GM23338 (cell line): ENCODE results near the gene CD44. TPM values are rescaled to one million over a fixed set of nuclear protein-coding genes. Genes with fewer than 3 reads are reported as not detected.

Source experiments
- ATAC-seq: fragments of 200-7000 bp; cut with Tn5 transposase; 3 replicates; pipeline ENCODE4 v1.9.1; 2020
- DNase-seq: peaks from one replicate; pipeline ENCODE4 v3.0.0-alpha.2; 2015; ENCODE audit warnings: low spot score
- H2AFZ ChIP-seq: fragments of 200-600 bp; sonication (generic); 2 replicates; pipeline ENCODE4 v1.8.0; 2016; ENCODE audit warnings: antibody characterized with exemption, mild to moderate bottlenecking, moderate library complexity
- H3F3A ChIP-seq: fragments of 200-600 bp; sonication (generic); replicated peaks from 2 replicates; pipeline ENCODE4 v1.8.0; 2017; ENCODE audit warnings: antibody characterized with exemption, mixed run types, low read depth
- H3K27ac ChIP-seq: fragments of 200-600 bp; sonication (generic); 2 replicates; pipeline ENCODE4 v1.6.1; 2016; ENCODE audit warnings: low read depth
- H3K27me3 ChIP-seq: fragments of 200-600 bp; sonication (generic); 2 replicates; pipeline ENCODE4 v1.8.0; 2016; ENCODE audit warnings: mild to moderate bottlenecking, mixed run types, moderate library complexity; ENCODE audit not compliant: insufficient read depth
- H3K36me3 ChIP-seq: fragments of 200-600 bp; sonication (generic); 2 replicates; pipeline ENCODE4 v1.8.0; 2016; ENCODE audit warnings: mild to moderate bottlenecking; ENCODE audit not compliant: insufficient read depth
- H3K4me1 ChIP-seq: fragments of 200-600 bp; sonication (generic); 2 replicates; pipeline ENCODE4 v1.8.0; 2016; ENCODE audit warnings: mild to moderate bottlenecking, moderate library complexity; ENCODE audit not compliant: insufficient read depth
- H3K4me2 ChIP-seq: fragments of 200-600 bp; sonication (generic); 2 replicates; pipeline ENCODE4 v1.7.1; 2017; ENCODE audit warnings: mixed run types
- H3K4me3 ChIP-seq: fragments of 200-600 bp; sonication (generic); 2 replicates; pipeline ENCODE4 v1.6.1; 2016; ENCODE audit warnings: mixed run types
- H3K79me2 ChIP-seq: fragments of 200-600 bp; sonication (generic); replicated peaks from 2 replicates; pipeline ENCODE4 v1.8.0; 2017; ENCODE audit warnings: mild to moderate bottlenecking; ENCODE audit not compliant: insufficient read depth
- H3K9me2 ChIP-seq: fragments of 200-600 bp; sonication (generic); 2 replicates; pipeline ENCODE4 v1.8.0; 2017; ENCODE audit not compliant: insufficient read depth
- H4K20me1 ChIP-seq: fragments of 200-600 bp; sonication (generic); replicated peaks from 2 replicates; pipeline ENCODE4 v1.8.0; 2017; ENCODE audit warnings: mild to moderate bottlenecking; ENCODE audit not compliant: insufficient read depth
- H3K27ac Mint-ChIP-seq: 2 replicates; pipeline ENCODE4 v1.8.0; 2020; ENCODE audit warnings: inconsistent platforms, mild to moderate bottlenecking, moderate library complexity, mixed read lengths
- H3K27me3 Mint-ChIP-seq: 3 replicates; pipeline ENCODE4 v1.8.0; 2022; ENCODE audit warnings: low read depth, mild to moderate bottlenecking, moderate library complexity, mixed read lengths, inconsistent platforms; ENCODE audit not compliant: insufficient read depth, poor library complexity
- H3K36me3 Mint-ChIP-seq: 3 replicates; pipeline ENCODE4 v1.8.0; 2021; ENCODE audit warnings: low read depth, mild to moderate bottlenecking, inconsistent platforms, moderate library complexity, mixed read lengths
- H3K4me1 Mint-ChIP-seq: 3 replicates; pipeline ENCODE4 v1.8.0; 2020; ENCODE audit warnings: mild to moderate bottlenecking, inconsistent platforms, mixed read lengths
- H3K4me3 Mint-ChIP-seq: 3 replicates; pipeline ENCODE4 v1.8.0; 2021; ENCODE audit warnings: moderate library complexity, mild to moderate bottlenecking, inconsistent platforms, mixed read lengths
- H3K9me3 Mint-ChIP-seq: 3 replicates; pipeline ENCODE4 v1.8.0; 2020; ENCODE audit warnings: moderate library complexity, mild to moderate bottlenecking, inconsistent platforms, mixed read lengths
- CREB1 ChIP-seq: fragments of 250-450 bp; sonication (Bioruptor Pico); IDR thresholded peaks from 2 replicates; pipeline ENCODE4 v1.5.0; 2020; ENCODE audit warnings: low read depth, mild to moderate bottlenecking, moderate library complexity
- EZH2 ChIP-seq: fragments of 200-600 bp; sonication (generic); IDR thresholded peaks from one replicate; pipeline ENCODE4 v1.8.0; 2017; ENCODE audit warnings: antibody characterized with exemption, mild to moderate bottlenecking, low read depth; ENCODE audit not compliant: unreplicated experiment
- EZH2phosphoT487 ChIP-seq: fragments of 200-600 bp; sonication (generic); IDR thresholded peaks from one replicate; pipeline ENCODE4 v1.8.1; 2018; ENCODE audit warnings: antibody characterized with exemption; ENCODE audit not compliant: unreplicated experiment
- JUNB ChIP-seq: IDR thresholded peaks from one replicate; pipeline ENCODE4 v1.6.1; 2016; ENCODE audit warnings: antibody characterized with exemption; ENCODE audit not compliant: unreplicated experiment
- NANOG ChIP-seq: IDR thresholded peaks from 2 replicates; pipeline ENCODE4 v1.6.1; 2016; ENCODE audit warnings: antibody characterized with exemption, borderline replicate concordance
- POLR2AphosphoS5 ChIP-seq: IDR thresholded peaks from 2 replicates; pipeline ENCODE4 v1.6.1; 2016; ENCODE audit warnings: antibody characterized with exemption, low read depth
- STAT1 ChIP-seq: IDR thresholded peaks from one replicate; pipeline ENCODE4 v1.6.1; 2016; ENCODE audit warnings: antibody characterized with exemption; ENCODE audit not compliant: unreplicated experiment
- ZNF114 ChIP-seq: fragments of 250-450 bp; sonication (Bioruptor Pico); IDR thresholded peaks from 2 replicates; pipeline ENCODE4 v1.5.0; 2020; ENCODE audit warnings: mild to moderate bottlenecking, moderate library complexity
- ZNF331 ChIP-seq: fragments of 250-450 bp; sonication (Bioruptor Pico); IDR thresholded peaks from 2 replicates; pipeline ENCODE4 v1.5.0; 2020; ENCODE audit warnings: low read depth, mild to moderate bottlenecking, moderate library complexity
- polyA plus RNA-seq: library from polyadenylated mRNA; unstranded; fragments of >200 nt; fragmentation: Nextera tagmentation; extraction: Ambion mirVana; gene quantifications from 2 replicates; pipeline ENCODE4 v1.2.1, GENCODE V29; 2016
- total RNA-seq: library from RNA; depleted of rRNA; stranded (reverse); fragments of >200 nt; shearing (Covaris generic); gene quantifications from 2 replicates; pipeline ENCODE4 v1.2.3, GENCODE V29; 2014
- TF ChIP-seq, protein P1 (sequence below), 2 experiments: fragments of 200-600 bp in 1 of 2; sonication (generic) in 1 of 2; conservative IDR thresholded peaks; 2 replicates each; pipeline versions ENCODE4 v1.5.1 to v1.6.1; 2016 to 2017; ENCODE audit warnings: antibody characterized with exemption in 2 of 2, low read depth in 2 of 2, mild to moderate bottlenecking in 2 of 2, moderate library complexity in 1 of 2
- TF ChIP-seq, protein P2 (sequence below): fragments of 250-450 bp; sonication (Bioruptor Pico); IDR thresholded peaks from 2 replicates; pipeline ENCODE4 v1.5.0; 2020; ENCODE audit warnings: mild to moderate bottlenecking, moderate library complexity
- TF ChIP-seq, protein P3 (sequence below): IDR thresholded peaks from 2 replicates; pipeline ENCODE4 v1.6.1; 2016; ENCODE audit warnings: antibody characterized with exemption
- TF ChIP-seq, protein P4 (sequence below): IDR thresholded peaks from one replicate; pipeline ENCODE4 v1.6.1; 2018; ENCODE audit warnings: antibody characterized with exemption; ENCODE audit not compliant: unreplicated experiment

Gene CD44
- total and polyA plus RNA-seq, 2 experiments from 2014 or later: 4.0 to 10.1 TPM

DNA sequence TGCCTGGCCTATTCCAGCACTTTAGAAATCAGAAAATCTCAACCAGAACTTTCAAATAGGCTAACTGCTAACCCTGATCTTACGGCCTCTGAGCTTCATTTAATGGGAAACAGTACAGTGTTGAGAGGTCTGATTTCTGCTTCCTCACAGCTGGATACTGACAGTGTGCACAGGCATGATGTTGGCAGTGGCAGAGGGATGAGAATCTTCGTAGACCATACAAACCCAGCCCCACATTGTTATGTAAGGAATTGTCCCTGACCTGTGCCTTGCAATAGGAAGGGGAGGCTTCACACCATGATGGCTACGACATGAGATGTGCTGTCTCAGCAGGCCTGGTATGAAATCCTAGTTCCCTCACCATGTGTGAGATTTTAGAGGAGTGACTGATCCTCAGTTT is 49.0 kb downstream of the CD44 start:
- Histone ChIP-seq H3K9me2 (no peaks in the 10 kb centered on the region), H2AFZ (no peak overlapping the region), H3K4me3 (no peak overlapping the region), H3K27ac (no peak overlapping the region), H3K79me2 (no peaks in the 10 kb centered on the region), H3K27me3 (no peaks in the 10 kb centered on the region), H3F3A (no peaks in the 10 kb centered on the region), H3K4me1 (no peaks in the 10 kb centered on the region), H3K36me3 (no peaks in the 10 kb centered on the region), H4K20me1 (no peaks in the 10 kb centered on the region), H3K4me2 (no peak overlapping the region)
- TF ChIP-seq CREB1 (CRISPR knock-in tag) (no peak), JUNB (no peak), POLR2AphosphoS5 (no peak), STAT1 (no peak), NANOG (no peak), ZNF114 (no peak), EZH2 (no peak), EZH2phosphoT487 (no peak), ZNF331 (no peak)
- TF ChIP-seq, protein P1, sequence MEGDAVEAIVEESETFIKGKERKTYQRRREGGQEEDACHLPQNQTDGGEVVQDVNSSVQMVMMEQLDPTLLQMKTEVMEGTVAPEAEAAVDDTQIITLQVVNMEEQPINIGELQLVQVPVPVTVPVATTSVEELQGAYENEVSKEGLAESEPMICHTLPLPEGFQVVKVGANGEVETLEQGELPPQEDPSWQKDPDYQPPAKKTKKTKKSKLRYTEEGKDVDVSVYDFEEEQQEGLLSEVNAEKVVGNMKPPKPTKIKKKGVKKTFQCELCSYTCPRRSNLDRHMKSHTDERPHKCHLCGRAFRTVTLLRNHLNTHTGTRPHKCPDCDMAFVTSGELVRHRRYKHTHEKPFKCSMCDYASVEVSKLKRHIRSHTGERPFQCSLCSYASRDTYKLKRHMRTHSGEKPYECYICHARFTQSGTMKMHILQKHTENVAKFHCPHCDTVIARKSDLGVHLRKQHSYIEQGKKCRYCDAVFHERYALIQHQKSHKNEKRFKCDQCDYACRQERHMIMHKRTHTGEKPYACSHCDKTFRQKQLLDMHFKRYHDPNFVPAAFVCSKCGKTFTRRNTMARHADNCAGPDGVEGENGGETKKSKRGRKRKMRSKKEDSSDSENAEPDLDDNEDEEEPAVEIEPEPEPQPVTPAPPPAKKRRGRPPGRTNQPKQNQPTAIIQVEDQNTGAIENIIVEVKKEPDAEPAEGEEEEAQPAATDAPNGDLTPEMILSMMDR (conservative IDR thresholded peaks at IDR 0.05; ENCODE audit: low read depth in 2 of 2): no peak
- TF ChIP-seq, protein P2, sequence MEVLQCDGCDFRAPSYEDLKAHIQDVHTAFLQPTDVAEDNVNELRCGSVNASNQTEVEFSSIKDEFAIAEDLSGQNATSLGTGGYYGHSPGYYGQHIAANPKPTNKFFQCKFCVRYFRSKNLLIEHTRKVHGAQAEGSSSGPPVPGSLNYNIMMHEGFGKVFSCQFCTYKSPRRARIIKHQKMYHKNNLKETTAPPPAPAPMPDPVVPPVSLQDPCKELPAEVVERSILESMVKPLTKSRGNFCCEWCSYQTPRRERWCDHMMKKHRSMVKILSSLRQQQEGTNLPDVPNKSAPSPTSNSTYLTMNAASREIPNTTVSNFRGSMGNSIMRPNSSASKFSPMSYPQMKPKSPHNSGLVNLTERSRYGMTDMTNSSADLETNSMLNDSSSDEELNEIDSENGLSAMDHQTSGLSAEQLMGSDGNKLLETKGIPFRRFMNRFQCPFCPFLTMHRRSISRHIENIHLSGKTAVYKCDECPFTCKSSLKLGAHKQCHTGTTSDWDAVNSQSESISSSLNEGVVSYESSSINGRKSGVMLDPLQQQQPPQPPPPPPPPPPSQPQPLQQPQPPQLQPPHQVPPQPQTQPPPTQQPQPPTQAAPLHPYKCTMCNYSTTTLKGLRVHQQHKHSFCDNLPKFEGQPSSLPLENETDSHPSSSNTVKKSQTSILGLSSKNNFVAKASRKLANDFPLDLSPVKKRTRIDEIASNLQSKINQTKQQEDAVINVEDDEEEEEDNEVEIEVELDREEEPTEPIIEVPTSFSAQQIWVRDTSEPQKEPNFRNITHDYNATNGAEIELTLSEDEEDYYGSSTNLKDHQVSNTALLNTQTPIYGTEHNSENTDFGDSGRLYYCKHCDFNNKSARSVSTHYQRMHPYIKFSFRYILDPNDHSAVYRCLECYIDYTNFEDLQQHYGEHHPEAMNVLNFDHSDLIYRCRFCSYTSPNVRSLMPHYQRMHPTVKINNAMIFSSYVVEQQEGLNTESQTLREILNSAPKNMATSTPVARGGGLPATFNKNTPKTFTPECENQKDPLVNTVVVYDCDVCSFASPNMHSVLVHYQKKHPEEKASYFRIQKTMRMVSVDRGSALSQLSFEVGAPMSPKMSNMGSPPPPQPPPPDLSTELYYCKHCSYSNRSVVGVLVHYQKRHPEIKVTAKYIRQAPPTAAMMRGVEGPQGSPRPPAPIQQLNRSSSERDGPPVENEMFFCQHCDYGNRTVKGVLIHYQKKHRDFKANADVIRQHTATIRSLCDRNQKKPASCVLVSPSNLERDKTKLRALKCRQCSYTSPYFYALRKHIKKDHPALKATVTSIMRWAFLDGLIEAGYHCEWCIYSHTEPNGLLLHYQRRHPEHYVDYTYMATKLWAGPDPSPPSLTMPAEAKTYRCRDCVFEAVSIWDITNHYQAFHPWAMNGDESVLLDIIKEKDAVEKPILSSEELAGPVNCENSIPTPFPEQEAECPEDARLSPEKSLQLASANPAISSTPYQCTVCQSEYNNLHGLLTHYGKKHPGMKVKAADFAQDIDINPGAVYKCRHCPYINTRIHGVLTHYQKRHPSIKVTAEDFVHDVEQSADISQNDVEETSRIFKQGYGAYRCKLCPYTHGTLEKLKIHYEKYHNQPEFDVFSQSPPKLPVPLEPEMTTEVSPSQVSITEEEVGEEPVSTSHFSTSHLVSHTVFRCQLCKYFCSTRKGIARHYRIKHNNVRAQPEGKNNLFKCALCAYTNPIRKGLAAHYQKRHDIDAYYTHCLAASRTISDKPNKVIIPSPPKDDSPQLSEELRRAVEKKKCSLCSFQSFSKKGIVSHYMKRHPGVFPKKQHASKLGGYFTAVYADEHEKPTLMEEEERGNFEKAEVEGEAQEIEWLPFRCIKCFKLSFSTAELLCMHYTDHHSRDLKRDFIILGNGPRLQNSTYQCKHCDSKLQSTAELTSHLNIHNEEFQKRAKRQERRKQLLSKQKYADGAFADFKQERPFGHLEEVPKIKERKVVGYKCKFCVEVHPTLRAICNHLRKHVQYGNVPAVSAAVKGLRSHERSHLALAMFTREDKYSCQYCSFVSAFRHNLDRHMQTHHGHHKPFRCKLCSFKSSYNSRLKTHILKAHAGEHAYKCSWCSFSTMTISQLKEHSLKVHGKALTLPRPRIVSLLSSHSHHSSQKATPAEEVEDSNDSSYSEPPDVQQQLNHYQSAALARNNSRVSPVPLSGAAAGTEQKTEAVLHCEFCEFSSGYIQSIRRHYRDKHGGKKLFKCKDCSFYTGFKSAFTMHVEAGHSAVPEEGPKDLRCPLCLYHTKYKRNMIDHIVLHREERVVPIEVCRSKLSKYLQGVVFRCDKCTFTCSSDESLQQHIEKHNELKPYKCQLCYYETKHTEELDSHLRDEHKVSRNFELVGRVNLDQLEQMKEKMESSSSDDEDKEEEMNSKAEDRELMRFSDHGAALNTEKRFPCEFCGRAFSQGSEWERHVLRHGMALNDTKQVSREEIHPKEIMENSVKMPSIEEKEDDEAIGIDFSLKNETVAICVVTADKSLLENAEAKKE (CRISPR knock-in tag): no peak
- TF ChIP-seq, protein P3, sequence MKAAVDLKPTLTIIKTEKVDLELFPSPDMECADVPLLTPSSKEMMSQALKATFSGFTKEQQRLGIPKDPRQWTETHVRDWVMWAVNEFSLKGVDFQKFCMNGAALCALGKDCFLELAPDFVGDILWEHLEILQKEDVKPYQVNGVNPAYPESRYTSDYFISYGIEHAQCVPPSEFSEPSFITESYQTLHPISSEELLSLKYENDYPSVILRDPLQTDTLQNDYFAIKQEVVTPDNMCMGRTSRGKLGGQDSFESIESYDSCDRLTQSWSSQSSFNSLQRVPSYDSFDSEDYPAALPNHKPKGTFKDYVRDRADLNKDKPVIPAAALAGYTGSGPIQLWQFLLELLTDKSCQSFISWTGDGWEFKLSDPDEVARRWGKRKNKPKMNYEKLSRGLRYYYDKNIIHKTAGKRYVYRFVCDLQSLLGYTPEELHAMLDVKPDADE: no peak
- TF ChIP-seq, protein P4, sequence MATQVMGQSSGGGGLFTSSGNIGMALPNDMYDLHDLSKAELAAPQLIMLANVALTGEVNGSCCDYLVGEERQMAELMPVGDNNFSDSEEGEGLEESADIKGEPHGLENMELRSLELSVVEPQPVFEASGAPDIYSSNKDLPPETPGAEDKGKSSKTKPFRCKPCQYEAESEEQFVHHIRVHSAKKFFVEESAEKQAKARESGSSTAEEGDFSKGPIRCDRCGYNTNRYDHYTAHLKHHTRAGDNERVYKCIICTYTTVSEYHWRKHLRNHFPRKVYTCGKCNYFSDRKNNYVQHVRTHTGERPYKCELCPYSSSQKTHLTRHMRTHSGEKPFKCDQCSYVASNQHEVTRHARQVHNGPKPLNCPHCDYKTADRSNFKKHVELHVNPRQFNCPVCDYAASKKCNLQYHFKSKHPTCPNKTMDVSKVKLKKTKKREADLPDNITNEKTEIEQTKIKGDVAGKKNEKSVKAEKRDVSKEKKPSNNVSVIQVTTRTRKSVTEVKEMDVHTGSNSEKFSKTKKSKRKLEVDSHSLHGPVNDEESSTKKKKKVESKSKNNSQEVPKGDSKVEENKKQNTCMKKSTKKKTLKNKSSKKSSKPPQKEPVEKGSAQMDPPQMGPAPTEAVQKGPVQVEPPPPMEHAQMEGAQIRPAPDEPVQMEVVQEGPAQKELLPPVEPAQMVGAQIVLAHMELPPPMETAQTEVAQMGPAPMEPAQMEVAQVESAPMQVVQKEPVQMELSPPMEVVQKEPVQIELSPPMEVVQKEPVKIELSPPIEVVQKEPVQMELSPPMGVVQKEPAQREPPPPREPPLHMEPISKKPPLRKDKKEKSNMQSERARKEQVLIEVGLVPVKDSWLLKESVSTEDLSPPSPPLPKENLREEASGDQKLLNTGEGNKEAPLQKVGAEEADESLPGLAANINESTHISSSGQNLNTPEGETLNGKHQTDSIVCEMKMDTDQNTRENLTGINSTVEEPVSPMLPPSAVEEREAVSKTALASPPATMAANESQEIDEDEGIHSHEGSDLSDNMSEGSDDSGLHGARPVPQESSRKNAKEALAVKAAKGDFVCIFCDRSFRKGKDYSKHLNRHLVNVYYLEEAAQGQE: no peak
- Mint-ChIP-seq H3K27ac (no peak overlapping the region), H3K9me3 (no peaks in the 10 kb centered on the region), H3K4me3 (no peak overlapping the region), H3K27me3 (no peaks in the 10 kb centered on the region), H3K4me1 (peaks cover 4% of the 10 kb centered on the region; the same call in 1 of the 3 replicates), H3K36me3 (no peaks in the 10 kb centered on the region)
- DNase-seq: no peak
- ATAC-seq: no peak
